ENCODE measurements around the gene FIP1L1. TPM values are rescaled to one million over a fixed set of nuclear protein-coding genes. Genes with fewer than 3 reads are reported as not detected.

The FIP1L1 gene
- total RNA-seq, 3 donors from 2014 or later (not counting 1 experiment from before 2014, with no cell fraction given), result 76.2 to 94.0 (median 85.6) TPM

DNA sequence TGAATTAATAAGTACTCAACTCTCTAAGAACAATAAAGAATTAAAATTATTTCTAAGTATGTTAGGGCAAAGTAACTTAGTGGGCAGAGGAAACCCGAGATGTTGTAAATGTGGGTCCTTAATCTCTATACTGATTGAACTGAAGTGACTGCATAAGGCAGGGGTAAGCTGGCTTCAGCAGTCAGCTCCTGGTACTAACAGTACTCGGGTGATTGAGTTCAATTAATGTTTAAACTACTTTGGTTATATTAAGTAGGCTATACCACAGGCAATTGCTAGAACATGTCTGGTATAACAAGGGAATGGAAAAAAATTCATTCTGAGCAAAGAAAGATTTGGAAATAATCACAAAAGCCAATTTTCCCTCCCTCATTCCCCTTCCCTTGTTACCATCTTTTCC is 123.1 kb downstream of the FIP1L1 start:
- no peak for TF ChIP-seq CTCF (IDR thresholded peaks at IDR 0.05)
- 97% methylated on average over 2 of the region's 2 CpGs for WGBS (ENCODE audit: insufficient coverage)
- Mint-ChIP-seq H3K9me3 (no peaks in the 10 kb centered on the region), H3K4me3 (no peak overlapping the region), H3K27ac (no peak overlapping the region), H3K27me3 (ENCODE audit: low read depth in 2 of 2) (peaks cover 0 to 4% of the 10 kb centered on the region in 2 donors), H3K4me1 (no peaks in the 10 kb centered on the region), H3K36me3 (no peaks in the 10 kb centered on the region)
- Histone ChIP-seq H3K9me3 (ENCODE audit: control insufficient read depth, insufficient read depth, low read length) (no peaks in the 10 kb centered on the region), H3K27ac (ENCODE audit: low read length) (no peak overlapping the region), H3K27me3 (ENCODE audit: control insufficient read depth, insufficient read depth, low read length) (no peaks in the 10 kb centered on the region), H3K4me1 (ENCODE audit: control insufficient read depth, insufficient read depth, low read length) (no peaks in the 10 kb centered on the region), H3K4me3 (ENCODE audit: low read length) (no peak overlapping the region), H3K36me3 (ENCODE audit: control insufficient read depth, insufficient read depth, low read length) (no peaks in the 10 kb centered on the region)
- DNase-seq (no peak), ATAC-seq (no peak)
- intact Hi-C loops (cut with micrococcal nuclease), result no loop called here

DNA sequence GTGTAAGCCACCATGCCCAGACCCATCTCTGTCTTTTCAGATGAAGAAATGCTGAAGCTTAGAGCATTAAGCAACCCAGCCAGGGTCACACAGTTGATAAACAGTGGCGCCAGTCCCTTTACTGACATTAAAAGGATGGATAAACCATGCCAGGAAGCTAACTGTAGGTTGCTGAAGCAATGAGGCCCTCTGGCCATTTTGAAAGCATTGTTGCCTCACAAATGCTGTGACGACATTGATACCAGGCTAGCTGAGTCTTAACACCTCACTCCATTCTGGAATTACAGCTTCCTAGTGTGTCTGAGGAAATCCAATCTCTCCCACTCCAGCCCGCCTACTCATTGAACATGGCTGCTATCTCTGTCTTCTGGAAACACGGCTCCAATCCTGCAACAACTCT is 124.1 kb downstream of the FIP1L1 start:
- Histone ChIP-seq H3K9me3 (ENCODE audit: control insufficient read depth, insufficient read depth, low read length) (no peaks in the 10 kb centered on the region), H3K36me3 (ENCODE audit: control insufficient read depth, insufficient read depth, low read length) (no peaks in the 10 kb centered on the region), H3K27me3 (ENCODE audit: control insufficient read depth, insufficient read depth, low read length) (no peaks in the 10 kb centered on the region), H3K4me1 (ENCODE audit: control insufficient read depth, insufficient read depth, low read length) (no peaks in the 10 kb centered on the region), H3K27ac (ENCODE audit: low read length) (no peak overlapping the region), H3K4me3 (ENCODE audit: low read length) (no peak overlapping the region)
- no peak for TF ChIP-seq CTCF (IDR thresholded peaks at IDR 0.05)
- no peaks in the 10 kb centered on the region for H3K36me3 Mint-ChIP-seq
- H3K27me3 Mint-ChIP-seq (ENCODE audit: low read depth in 2 of 2), result peaks cover 0 to 4% of the 10 kb centered on the region in 2 donors
- H3K4me3 Mint-ChIP-seq, result no peak overlapping the region
- intact Hi-C loops (cut with micrococcal nuclease), result no loop called here
- DNase-seq (no peak), ATAC-seq (no peak)
- no peaks in the 10 kb centered on the region for H3K4me1 Mint-ChIP-seq
- no peak overlapping the region for H3K27ac Mint-ChIP-seq
- 88% methylated on average over 4 of the region's 4 CpGs for WGBS (ENCODE audit: insufficient coverage)
- no peaks in the 10 kb centered on the region for H3K9me3 Mint-ChIP-seq

DNA sequence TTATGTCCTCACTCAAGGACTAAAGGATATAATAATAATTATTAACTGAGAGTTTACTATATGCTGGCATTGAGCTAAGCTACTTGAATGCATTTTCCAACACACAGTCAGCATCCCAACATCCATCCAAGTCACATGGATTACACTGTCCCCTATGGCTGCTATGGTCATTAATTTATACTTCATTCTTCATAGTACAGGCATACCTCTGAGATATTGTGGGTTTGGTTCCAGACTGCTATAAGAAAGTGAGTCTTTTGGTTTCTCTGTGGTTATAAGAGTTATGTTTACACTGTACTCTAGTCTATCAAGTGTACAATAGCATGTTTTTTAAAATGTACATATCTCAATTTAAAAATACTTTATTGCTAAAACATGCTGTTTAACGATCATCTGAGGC is 124.7 kb downstream of the FIP1L1 start:
- ATAC-seq, result no peak
- Histone ChIP-seq H3K36me3 (ENCODE audit: control insufficient read depth, insufficient read depth, low read length) (no peaks in the 10 kb centered on the region), H3K27me3 (ENCODE audit: control insufficient read depth, insufficient read depth, low read length) (no peaks in the 10 kb centered on the region), H3K4me3 (ENCODE audit: low read length) (no peak overlapping the region), H3K4me1 (ENCODE audit: control insufficient read depth, insufficient read depth, low read length) (no peaks in the 10 kb centered on the region), H3K9me3 (ENCODE audit: control insufficient read depth, insufficient read depth, low read length) (no peaks in the 10 kb centered on the region), H3K27ac (ENCODE audit: low read length) (no peak overlapping the region)
- peaks cover 0 to 4% of the 10 kb centered on the region in 2 donors for H3K27me3 Mint-ChIP-seq (ENCODE audit: low read depth in 2 of 2)
- intact Hi-C loops (cut with micrococcal nuclease), result no loop called here
- no peaks in the 10 kb centered on the region for H3K4me1 Mint-ChIP-seq
- TF ChIP-seq CTCF (IDR thresholded peaks at IDR 0.05), result no peak
- no peaks in the 10 kb centered on the region for H3K9me3 Mint-ChIP-seq
- H3K27ac Mint-ChIP-seq, result no peak overlapping the region
- no peak for DNase-seq
- no peaks in the 10 kb centered on the region for H3K36me3 Mint-ChIP-seq
- no peak overlapping the region for H3K4me3 Mint-ChIP-seq
- WGBS (ENCODE audit: insufficient coverage), result 87% methylated on average over 1 of the region's 1 CpG

- H3K36me3 ChIP-seq (ENCODE audit: control insufficient read depth, insufficient read depth, low read length), result no peaks in the 10 kb centered on the region
- no peaks in the 10 kb centered on the region for H3K4me1 ChIP-seq (ENCODE audit: control insufficient read depth, insufficient read depth, low read length)
- no peak overlapping the region for H3K4me3 ChIP-seq (ENCODE audit: low read length)
- Mint-ChIP-seq H3K4me1 (no peaks in the 10 kb centered on the region), H3K27me3 (ENCODE audit: low read depth in 2 of 2) (no peaks in the 10 kb centered on the region), H3K27ac (no peak overlapping the region), H3K36me3 (no peaks in the 10 kb centered on the region), H3K4me3 (no peak overlapping the region), H3K9me3 (no peaks in the 10 kb centered on the region)
- no peak overlapping the region for H3K27ac ChIP-seq (ENCODE audit: low read length)
- no peaks in the 10 kb centered on the region for H3K9me3 ChIP-seq (ENCODE audit: control insufficient read depth, insufficient read depth, low read length)
- WGBS (ENCODE audit: insufficient coverage), result 72% methylated on average over 2 of the region's 2 CpGs
- TF ChIP-seq CTCF (IDR thresholded peaks at IDR 0.05), result no peak
- intact Hi-C loops (cut with micrococcal nuclease), result no loop called here
- DNase-seq (no peak), ATAC-seq (no peak)
- H3K27me3 ChIP-seq (ENCODE audit: control insufficient read depth, insufficient read depth, low read length), result no peaks in the 10 kb centered on the region
Measured at GRCh38 chr4:53505947-53506346, 128.5 kb downstream of the FIP1L1 start.
